CD4-positive, alpha-beta T cell treated with Interleukin-6 for 4 hours (primary cell): ENCODE data around the gene TOP3B.

Source experiments
- DNase-seq: peaks from one replicate; pipeline ENCODE4 v3.0.0-alpha.2; 2020; ENCODE audit warnings: mixed read lengths

Gene TOP3B

DNA sequence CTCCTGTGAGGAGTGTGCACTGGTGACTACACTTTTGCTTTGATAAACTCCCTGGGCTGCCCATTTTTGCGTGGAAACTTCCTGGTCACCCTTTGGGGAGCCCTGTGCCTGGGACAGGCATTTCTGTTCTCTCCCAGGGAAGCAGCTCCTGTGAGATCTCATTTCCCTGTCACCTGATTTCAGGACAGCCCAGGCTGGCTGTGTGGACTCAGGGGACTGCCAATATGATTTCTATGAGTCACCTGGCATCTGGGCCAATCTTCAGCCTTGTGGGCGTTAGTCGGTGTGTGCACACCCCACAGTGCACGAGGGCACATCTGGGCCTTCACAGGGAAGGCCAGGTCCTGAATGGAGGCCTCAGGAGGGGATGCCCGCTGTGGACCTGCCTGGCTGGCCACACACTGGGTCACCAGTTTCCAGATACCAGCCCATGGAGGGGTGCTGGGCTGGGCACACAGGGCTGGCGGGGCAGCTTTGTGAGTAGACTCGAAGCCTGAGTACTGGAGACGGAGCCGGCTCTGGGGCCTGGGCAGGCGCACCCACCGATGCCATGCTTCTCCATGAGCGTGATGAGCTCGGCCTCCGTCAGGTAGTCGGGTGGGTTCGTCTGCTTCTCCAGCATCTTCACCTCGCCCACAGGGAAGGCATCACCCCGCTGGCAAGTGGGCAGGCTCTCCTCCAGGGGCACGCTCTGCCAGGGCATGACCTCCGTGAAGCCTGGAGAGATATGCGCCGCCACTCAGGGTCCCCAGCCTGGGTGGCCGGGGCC, 20.5 kb downstream of the TOP3B start:
- DNase-seq = no peak

DNA sequence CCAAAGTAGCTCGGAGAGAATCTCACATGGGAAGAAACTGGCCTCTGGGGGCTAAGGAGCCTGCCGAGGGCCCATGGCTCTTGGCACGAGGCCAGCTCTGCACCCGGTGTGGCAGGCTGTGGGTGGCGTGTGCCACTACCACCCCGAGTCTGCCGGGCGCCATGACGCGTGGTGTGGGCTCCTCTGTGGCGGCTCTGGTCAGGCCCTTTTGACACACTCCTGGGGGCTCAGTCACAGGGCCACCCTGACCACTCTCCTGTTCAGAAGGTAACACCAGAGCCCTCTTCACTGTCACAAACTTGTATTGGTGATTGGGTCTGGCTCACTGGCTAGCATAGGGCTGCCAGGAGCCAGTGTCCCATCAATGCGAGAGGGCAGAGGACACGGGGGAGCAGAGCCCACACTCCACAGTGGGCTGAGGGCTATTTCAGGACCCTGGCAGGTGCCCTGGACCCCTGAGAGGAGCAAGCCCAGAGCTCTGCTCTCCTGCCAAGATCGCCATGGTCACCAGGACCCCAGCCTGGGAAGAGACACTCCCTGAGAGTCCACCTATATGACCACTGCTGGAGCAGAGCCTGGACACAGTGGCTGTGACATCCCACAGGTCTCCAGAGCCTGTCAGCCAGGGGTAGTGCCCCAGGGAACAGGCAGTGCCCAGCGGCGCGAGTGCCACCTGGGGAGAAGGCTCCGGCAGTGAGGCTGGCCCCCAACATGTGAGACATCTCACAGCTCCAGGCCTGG, 21.3 kb downstream of the TOP3B start:
- no peak for DNase-seq

GRCh38 chr22:21960200-21961126, 22.1 kb downstream of the TOP3B start:
- no peak for DNase-seq

DNA sequence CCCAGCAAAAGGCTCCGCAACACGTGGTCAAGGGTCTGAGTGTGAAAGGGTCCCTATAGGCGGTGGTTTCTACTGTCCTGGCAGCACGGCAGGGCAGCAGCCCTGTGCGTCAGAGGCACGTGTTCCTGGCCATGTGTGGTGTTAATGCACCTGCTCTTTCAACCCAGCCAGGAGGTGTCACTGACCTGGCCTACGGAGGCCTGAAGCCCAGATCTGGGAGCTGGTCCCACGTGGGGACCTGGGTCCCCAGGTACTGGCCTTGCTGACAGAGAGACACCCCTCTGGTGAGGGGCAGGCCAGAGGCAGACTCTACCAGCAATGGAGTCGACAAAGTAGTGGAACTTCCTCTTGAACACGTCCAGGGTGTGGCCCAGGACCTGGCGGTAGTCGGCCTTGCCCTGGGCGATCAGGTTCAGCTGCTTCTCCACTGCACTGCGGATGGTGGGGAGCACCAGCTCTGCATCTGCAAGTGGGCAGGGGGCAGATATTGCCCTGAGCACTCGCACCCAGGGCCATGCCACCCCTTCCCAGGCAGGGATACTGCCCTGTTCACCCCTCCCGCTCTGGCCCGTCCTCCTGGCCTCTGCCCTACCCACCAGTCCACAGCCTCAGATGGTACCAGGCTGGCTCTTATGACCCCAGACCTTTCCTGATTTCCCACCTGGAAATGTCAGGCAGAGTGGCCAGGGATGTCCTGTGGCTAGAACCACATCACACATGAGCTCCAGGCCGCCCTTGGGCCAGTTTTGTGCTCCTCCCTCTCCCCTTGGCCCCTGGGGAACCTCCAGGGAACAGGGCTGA, 23.1 kb downstream of the TOP3B start:
- no peak for DNase-seq

DNA sequence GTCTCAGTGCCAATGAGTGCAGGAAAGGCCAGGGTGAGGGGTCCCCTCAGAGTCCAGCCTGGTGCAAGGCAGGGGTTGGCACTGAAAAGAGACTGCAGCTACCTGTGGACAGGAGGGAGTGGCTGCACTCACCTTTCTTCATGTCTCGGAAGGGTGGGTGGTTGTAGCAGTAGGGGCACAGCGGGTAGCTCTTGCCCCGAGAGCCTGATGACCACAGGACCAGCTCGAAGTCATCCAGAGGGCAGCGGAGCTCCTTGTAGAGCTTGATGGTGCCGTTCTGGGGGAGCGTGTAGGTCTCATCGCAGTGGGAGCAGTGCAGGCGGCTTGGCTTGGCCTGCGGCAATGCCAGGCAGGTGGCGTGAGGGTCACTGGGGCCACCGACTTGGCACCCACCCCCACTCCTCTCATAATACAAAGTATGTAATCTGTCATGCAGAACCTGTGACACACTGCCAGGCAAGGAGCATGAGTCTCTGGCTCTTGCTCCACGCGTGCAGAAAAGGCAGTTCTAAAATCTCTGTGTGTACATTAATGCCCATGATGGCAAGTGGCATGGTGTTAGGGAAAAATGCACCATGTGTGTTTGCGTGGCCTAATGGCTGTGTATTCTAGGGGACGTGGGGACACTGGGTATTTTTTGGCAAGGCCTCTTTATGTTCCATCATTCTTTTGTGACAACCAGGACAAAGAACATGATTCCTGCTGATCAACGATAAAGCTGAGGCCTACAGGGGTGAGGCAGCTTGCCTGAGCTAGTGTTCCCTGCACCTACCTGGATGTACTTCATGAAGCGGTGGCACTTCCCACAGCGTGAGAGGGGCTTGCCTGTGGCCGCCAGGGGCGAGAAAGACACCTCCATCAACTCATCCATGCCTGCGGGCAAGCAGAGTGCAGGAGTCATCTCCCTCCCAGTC, 24.0 kb downstream of the TOP3B start:
- no peak for DNase-seq

GRCh38 chr22:21952586-21953571, 29.7 kb downstream of the TOP3B start, which contains the start of gene PPM1F:
Gene PPM1F, minus strand, starts transcription at chr22:21952848. Its CDS starts 6,800 bp downstream, at chr22:21946048.
- DNase-seq = peak; percentile 93

GRCh38 chr22:21951931-21952465, 30.6 kb downstream of the TOP3B start:
- peak; percentile 39 for DNase-seq

- no peak for DNase-seq
Measured at GRCh38 chr22:21951062-21951461, 31.5 kb downstream of the TOP3B start.

- DNase-seq = no peak
Measured at GRCh38 chr22:21949948-21950347, 32.6 kb downstream of the TOP3B start.

GRCh38 chr22:21949569-21949918, 33.0 kb downstream of the TOP3B start:
- DNase-seq = no peak

DNA sequence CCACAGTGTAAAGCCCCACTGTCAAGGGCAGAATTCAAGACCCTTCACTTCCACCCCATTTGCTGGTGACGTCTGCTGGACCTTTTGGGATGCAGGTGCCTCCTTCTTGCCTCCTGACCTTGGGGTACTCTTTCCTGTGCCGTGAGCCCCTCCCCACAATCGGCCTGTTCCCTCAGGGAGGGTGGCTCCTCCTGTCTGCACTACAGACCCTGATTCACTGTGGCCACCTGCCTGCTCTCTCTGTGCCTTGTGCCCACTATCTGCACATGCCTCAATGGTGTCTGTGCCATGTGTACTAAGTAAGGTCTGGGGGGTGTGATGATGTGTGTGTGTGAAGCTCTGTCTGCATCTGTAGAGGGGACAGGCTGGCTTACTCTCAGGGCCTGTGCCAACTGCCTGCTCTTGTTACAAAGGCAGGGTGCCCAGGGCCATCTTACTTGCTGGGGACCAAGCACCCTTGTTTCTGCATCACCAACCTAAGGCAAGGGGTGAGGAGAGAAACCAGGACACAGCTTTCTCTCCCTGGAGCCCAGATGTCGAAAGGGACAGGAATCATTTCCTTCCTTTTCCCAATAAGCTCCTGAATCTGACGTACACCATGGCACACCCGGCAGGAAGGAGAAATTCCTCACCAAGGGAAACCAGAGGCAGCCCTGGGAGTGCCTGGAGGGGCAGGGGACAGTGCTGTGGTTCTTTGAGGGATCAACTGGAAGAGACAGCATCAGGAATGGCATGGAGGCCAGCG, 33.6 kb downstream of the TOP3B start:
- no peak for DNase-seq

- no peak for DNase-seq
Measured at GRCh38 chr22:21948390-21948789, 34.2 kb downstream of the TOP3B start.

GRCh38 chr22:21947040-21948014, 35.3 kb downstream of the TOP3B start:
- no peak for DNase-seq

DNA sequence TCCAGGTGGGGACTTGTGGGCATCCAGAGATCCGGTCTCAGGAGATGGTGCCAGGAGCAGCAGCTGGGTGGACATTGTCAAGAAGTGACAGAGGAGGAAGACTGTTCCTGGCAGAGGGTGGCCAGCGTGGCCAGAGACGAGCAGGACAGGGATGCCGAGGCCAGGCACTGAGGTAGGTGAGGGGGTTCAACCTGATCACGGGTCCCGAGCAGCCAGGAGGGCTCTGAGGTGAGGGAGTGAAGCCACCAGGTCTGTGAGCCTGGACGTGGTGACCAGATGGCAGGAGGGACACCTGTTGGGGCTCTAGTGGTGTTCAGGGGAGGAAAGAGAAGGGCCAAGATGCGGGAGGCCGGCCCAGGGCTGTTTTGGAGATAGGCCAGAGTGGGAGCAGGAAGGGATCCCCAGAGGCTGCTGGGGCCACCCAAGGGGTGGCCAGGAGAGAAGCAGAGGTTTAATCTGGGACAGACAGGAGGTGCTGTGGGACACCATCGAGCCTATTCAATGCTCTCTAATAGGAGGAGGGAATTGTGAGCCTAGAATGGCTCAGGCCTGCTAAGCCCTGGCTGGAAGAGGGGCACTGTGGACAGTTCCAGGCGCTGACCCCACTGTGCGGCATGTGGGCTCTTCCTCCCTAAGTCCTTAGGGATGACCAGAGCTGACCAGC, 36.2 kb downstream of the TOP3B start:
- DNase-seq = no peak

DNA sequence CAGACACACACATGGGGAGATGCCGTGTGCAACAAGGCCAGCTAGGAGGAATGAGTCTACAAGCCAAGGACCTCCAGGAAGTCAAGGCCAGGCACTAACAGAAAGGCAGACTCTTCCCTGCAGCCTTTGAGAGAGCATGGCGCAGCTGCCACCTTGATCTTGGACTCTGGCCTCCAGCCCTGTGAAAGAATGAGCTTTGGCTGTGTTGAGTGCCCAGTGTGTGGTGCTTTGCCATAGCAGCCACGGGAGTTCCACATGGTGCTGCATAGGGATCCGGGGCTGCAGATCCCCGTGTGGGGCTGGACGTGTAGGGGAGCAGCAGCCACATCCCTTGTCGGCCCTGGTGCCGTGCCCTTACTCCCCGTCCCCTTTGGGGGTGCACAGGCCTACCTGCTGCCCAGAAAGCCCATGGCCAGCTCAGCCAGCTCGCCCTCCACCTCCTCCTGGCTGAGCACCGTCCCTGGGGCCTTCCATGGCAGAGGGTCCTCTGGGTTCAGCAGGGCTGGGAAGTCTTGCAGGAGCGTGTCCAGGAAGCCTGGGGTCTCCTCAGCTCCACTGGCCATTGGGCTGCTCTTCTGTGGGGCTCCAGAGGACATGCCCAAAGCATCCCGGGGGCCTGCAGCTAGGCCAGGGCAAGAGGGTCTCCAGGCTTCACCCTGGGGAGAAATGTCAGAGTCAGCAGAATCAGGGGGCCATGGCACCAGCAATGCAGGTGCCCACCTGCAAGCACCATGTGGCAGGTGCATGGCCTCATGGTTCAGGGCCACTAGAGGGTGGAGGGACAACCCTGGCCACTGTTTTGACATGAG, 36.9 kb downstream of the TOP3B start:
- no peak for DNase-seq

DNA sequence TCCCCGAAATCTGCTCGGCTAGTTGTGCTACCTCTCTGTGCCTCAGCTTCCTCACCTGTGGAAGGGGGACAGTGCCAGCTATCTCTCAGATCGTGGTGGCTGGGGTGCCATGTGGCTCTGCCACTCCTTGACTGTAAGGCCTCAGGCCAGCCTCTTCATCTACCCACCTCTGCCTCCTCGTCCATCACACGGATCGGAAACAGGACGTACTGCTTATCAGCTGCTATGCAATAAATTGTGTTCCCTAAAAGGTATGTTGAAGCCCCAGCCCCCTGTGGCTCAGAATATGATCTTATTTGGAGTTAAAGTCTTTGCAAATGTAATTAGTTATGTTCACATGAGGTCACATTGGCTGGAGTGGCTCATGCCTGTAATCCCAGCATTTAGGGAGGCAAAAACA, 37.7 kb downstream of the TOP3B start:
- no peak for DNase-seq
